22Rv1 (cell line): ENCODE results near the gene ARFGAP1.
A peak's percentile ranks its signal among the peaks of the same experiment; 100 is the strongest.

Source experiments
- H3K27ac ChIP-seq: fragments of 450-650 bp; 2 replicates; pipeline ENCODE4 v1.5.1; 2017
- ZFX ChIP-seq: fragments of 450-650 bp; IDR thresholded peaks from 2 replicates; pipeline ENCODE4 v1.6.1; 2017; ENCODE audit warnings: antibody characterized with exemption, borderline replicate concordance
- TF ChIP-seq, protein P1 (sequence below): fragments of 450-650 bp; IDR thresholded peaks from 2 replicates; pipeline ENCODE4 v1.5.1; 2017; ENCODE audit warnings: mild to moderate bottlenecking

ARFGAP1 gene

DNA sequence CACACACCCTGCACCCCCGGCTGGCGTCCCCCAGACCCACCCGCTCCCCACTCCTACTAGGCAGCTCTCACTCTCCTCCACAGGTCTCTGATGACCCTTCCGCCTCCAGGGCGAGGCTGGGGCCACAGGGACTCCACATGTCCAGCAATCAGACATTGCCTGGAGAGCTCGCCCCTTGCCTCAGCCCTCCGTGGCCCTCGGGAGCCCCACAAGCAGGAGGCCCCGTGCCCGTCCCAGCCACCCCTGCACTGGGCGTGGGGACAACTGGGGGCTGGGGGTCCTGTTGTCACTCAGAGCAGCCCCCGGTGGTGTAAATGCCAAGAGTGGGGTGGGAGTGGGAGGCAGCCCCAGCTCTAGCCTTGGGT lies 21.9 kb downstream of the ARFGAP1 start:
- H3K27ac ChIP-seq: no peak overlapping the region
- no peak for TF ChIP-seq ZFX
- TF ChIP-seq, protein P1, sequence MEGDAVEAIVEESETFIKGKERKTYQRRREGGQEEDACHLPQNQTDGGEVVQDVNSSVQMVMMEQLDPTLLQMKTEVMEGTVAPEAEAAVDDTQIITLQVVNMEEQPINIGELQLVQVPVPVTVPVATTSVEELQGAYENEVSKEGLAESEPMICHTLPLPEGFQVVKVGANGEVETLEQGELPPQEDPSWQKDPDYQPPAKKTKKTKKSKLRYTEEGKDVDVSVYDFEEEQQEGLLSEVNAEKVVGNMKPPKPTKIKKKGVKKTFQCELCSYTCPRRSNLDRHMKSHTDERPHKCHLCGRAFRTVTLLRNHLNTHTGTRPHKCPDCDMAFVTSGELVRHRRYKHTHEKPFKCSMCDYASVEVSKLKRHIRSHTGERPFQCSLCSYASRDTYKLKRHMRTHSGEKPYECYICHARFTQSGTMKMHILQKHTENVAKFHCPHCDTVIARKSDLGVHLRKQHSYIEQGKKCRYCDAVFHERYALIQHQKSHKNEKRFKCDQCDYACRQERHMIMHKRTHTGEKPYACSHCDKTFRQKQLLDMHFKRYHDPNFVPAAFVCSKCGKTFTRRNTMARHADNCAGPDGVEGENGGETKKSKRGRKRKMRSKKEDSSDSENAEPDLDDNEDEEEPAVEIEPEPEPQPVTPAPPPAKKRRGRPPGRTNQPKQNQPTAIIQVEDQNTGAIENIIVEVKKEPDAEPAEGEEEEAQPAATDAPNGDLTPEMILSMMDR: no peak

GRCh38 chr20:63295018-63295417 lies 22.4 kb downstream of the ARFGAP1 start:
- no peak overlapping the region for H3K27ac ChIP-seq
- TF ChIP-seq ZFX: no peak
- TF ChIP-seq, protein P1: no peak

GRCh38 chr20:63295422-63295821 lies 22.8 kb downstream of the ARFGAP1 start:
- H3K27ac ChIP-seq: no peak overlapping the region
- TF ChIP-seq, protein P1: 0 out of 2 replicates have a peak, but pooled peaks have one; percentile 10
- TF ChIP-seq ZFX: no peak

DNA sequence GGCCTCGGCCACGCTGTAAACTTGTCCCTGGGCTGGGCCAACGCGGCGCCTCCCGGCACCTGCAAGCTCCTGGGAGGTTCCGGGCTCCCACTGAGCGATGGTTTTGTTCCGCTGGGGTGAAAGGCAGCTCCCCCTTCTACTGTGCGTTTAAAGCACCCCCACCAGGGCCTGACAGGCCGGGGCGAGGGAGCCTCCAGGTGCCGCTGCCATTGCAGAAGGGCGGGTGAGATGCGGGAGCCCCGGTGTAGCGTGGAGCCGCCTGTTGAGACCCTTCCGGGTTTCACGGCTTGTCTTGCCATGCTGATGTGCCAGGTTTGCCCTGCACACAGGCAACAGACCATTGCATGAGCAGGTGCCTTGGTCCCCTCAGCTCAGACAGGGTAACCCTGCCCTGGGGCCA lies 23.2 kb downstream of the ARFGAP1 start:
- no peak overlapping the region for H3K27ac ChIP-seq
- TF ChIP-seq, protein P1: no peak

DNA sequence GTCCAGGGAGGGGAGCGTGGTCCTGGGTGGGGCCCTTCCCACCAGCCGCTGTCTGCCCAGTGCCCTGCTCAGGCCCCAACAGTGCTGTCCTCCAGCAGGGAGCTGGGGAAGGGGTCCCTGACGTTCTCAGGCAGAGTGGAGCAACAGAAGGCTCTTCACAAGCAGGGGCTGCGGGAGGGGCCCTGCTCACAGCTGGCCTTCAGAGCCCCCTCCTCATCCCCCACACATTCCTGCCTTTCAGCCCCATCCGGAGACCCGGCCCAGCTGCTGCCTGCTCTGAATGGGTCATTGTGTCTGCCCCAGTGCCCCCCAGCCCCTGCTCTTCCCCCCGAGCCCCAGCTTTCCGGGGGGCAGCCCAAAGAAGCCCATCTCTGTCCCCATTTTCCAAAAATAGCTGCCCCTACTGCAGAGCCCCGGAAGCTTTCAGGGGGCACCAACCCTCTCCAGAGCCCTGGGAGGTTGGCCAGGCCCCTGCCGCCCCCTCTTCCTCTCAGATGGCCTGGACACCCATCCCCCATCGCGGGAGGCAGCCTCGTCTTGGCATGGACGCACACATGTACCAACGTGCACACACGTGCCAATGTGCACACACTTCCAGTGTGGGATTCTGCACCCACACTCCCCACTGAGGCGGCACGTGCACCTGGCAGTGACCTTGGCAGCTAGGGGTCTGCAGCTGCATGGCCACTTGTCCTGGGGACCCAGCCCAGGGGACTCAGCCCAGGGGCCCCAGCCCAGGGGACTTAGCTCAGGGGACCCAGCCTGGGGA lies 24.1 kb downstream of the ARFGAP1 start:
- TF ChIP-seq, protein P1: no peak
- TF ChIP-seq ZFX: no peak
- no peak overlapping the region for H3K27ac ChIP-seq

DNA sequence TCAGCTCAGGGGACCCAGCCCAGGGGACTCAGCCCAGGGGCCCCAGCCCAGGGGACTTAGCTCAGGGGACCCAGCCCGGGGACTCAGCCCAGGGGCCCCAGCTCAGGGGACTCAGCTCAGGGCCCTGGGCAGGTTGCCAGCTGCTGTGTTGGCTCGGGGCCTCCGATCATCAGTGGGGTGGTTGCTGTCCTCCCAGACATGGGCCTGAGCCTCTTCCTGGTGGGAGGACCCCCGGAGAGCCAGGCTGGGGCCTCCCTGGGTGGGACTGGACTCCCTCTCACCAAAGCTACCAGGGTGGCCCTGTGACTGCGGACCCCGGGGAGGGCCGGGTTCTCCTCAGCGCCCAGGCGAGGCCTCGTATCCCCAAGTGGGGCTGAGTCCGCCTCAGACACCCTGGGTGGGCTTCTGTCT lies 24.8 kb downstream of the ARFGAP1 start:
- no peak overlapping the region for H3K27ac ChIP-seq
- TF ChIP-seq, protein P1: no peak
- no peak for TF ChIP-seq ZFX

DNA sequence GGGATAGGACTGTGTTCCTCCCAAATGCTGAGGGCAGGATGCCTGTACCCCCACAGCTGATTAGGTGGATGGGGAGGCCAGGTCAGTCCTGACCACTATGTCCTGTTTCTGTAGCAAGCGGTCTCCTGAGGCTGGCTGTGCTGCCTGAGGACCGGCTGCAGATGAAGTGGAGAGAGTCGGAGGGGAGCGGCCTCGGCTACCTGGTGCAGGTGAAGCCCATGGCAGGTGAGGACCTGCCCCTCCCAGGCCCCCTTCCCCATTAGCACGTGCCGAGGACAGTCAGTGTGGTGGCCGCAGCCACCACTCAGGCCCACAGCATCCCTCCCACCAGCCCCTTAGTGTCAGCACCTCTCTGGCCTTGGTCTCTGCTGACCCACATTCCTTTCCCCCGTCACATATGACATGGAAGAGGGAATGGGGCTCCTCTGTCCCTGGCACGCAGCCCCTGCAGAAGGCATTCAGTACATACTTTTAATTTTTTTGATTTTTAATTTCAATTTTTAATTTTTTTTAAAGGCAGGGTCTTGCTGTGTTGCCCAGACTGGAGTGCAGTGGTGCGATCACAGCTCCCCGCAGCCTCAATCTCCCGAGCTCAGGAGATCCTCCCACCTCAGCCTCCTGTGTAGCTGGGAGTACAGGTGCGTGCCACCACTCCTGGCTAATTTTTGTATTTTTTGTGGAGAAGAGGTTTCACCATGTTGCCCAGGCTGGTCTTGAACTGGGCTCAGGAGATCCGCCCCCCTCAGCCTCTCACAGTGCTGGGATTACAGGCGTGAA lies 25.4 kb downstream of the ARFGAP1 start:
- TF ChIP-seq, protein P1: no peak
- TF ChIP-seq ZFX: no peak
- H3K27ac ChIP-seq: no peak overlapping the region
